IPS-15b (cell line): ENCODE data around the gene HSPA9.

Source experiments
- H3K27me3 ChIP-seq: one replicate; pipeline ENCODE4 v1.6.1; 2013; ENCODE audit warnings: low read length; ENCODE audit not compliant: control insufficient read depth, insufficient read depth
- H3K36me3 ChIP-seq: one replicate; pipeline ENCODE4 v1.6.1; 2013; ENCODE audit warnings: low read length; ENCODE audit not compliant: control insufficient read depth, insufficient read depth
- H3K4me1 ChIP-seq: one replicate; pipeline ENCODE4 v1.6.1; 2013; ENCODE audit warnings: mild to moderate bottlenecking, low read length; ENCODE audit not compliant: control insufficient read depth, insufficient read depth
- H3K4me3 ChIP-seq: one replicate; pipeline ENCODE4 v1.5.1; 2013; ENCODE audit warnings: low read depth, low read length
- H3K9ac ChIP-seq: one replicate; pipeline ENCODE4 v1.6.1; 2013; ENCODE audit warnings: low read depth, mild to moderate bottlenecking, low read length
- H3K9me3 ChIP-seq: one replicate; pipeline ENCODE4 v1.6.1; 2013; ENCODE audit warnings: mild to moderate bottlenecking, low read length; ENCODE audit not compliant: control insufficient read depth, insufficient read depth

The HSPA9 gene

DNA sequence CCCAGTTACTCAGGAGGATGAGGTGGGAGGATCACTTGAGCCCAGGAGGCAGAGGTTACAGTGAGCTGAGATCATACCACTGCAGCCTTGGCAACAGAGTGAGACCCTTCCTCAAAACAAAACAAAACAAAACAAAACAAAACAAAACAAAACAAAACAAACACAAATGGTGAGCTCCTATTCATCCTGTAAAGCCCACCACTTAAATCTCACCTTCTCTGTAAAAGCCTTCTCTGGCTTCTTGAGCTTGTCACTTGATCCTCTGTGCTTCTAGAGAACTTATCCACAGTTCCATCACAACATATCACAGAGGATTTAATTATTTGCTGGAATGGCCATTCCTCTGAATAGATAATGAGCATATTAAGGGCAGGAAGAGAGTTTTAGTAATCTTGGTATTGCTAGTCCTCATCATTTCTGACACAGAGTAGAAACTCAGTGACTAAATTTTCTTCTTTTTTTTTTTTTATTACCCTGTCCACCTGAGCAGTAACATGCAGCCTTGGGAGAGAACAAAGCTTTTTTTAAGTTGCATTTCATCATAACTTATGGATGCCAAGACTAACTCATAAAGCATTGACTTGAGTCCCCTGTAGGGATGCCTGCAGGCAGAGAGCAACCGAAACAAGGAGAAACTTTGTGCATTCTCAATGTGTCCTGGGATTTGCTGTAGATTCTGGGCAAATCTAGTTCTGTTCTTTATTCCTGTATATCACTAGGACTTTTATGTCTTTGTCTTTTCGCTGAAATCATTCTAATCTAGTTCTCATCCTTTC lies 13.0 kb upstream of the HSPA9 start:
- Histone ChIP-seq H3K4me3 (no peak overlapping the region), H3K27me3 (no peaks in the 10 kb centered on the region), H3K4me1 (no peaks in the 10 kb centered on the region), H3K9ac (no peak overlapping the region), H3K9me3 (no peaks in the 10 kb centered on the region), H3K36me3 (no peaks in the 10 kb centered on the region)

DNA sequence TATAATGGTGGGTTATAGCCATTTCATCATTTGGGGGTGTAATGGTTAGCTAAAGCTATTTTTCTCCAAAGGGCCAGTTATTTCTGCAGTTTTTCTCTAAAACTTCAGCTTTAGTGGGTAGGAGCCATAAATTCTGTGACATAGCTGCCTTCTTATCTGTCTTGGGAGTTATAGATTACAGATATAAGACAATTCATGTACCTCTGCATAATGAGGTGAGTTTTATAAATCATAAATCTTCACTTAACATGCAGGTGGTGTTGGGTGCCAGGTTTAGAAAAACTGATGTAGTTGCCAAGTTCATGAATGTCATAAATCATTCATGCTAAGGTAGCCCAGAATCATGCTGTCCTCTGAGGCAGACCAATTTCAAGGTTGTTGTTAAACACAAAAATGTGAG lies 10.0 kb upstream of the HSPA9 start:
- Histone ChIP-seq H3K9ac (no peak overlapping the region), H3K9me3 (no peaks in the 10 kb centered on the region), H3K4me3 (no peak overlapping the region), H3K4me1 (no peaks in the 10 kb centered on the region), H3K36me3 (no peaks in the 10 kb centered on the region), H3K27me3 (no peaks in the 10 kb centered on the region)

DNA sequence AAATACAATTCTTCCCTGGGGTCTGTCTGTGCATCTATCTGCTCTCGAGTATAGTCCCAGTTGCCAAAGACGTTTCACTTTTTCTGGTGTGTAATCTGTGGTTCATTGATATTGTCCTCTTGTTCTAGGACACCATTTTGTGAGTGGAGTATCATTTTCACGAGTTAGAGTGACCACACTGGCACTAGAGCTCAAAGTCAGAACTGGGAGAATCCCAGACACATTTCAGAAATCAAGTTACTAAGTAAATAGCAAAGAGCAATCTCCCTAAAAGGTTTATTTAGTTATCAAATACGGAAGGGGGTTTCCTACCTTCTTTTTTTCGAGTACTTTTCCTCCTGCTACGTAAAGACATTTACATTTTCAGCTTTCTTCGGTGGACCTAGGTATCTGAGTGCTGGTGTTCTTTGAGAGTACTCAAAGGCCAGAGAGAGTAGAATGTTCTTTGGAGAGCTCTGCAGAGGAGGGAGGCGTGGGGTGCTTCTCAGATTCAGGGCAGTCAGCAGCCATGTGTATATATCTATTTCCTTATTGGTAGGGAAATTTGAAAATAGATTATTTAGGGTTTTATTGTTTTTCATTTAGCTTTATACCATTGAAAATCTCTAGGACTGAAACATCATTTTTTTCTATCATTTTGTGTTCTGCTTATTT lies 8.9 kb upstream of the HSPA9 start:
- Histone ChIP-seq H3K4me1 (no peaks in the 10 kb centered on the region), H3K36me3 (no peaks in the 10 kb centered on the region), H3K9me3 (no peaks in the 10 kb centered on the region), H3K27me3 (no peaks in the 10 kb centered on the region), H3K4me3 (no peak overlapping the region), H3K9ac (no peak overlapping the region)

DNA sequence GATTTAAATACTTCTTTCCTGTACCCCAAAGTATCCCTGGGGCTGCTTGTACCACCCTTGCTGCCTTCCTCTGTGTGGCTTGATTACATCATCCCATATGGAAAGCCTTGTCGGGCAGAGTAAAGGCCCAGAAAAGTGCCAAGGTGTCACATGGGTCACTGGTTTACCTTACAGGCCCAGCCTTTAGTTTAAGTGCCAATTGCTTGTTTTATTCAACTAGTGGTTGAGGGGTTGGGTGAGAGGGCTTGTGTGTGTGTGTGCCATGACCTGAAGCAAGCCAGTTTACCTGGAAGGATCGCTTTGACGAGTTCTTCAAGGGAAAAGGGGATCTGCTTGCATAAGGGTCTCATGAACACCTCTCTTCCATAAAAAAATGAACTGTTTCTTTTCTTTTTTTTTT lies 7.8 kb upstream of the HSPA9 start:
- H3K4me1 ChIP-seq = no peaks in the 10 kb centered on the region
- no peaks in the 10 kb centered on the region for H3K36me3 ChIP-seq
- no peaks in the 10 kb centered on the region for H3K9me3 ChIP-seq
- H3K27me3 ChIP-seq = no peaks in the 10 kb centered on the region
- H3K9ac ChIP-seq = no peak overlapping the region
- no peak overlapping the region for H3K4me3 ChIP-seq

DNA sequence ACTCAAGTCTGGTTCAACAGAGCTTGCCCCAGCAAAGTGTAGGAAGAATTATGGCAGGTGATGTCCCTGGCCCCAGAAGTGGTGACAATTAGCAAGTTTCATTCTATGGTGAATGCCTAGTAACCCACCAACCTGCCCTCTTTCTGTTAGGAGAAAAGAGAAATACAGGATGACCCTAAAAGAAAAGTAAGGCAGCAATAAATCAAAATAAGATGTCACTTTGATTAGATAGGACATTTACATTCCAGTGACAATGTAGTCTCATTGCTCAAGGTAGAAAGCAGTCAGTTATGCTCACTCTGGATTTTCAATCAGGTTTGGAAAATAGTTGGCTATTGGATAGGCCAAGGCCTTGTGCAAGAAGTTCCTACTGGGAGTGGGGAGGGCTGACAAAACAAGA lies 5.6 kb upstream of the HSPA9 start:
- H3K9me3 ChIP-seq = no peaks in the 10 kb centered on the region
- H3K4me3 ChIP-seq = no peak overlapping the region
- H3K9ac ChIP-seq = no peak overlapping the region
- H3K27me3 ChIP-seq = no peaks in the 10 kb centered on the region
- H3K36me3 ChIP-seq = no peaks in the 10 kb centered on the region
- no peaks in the 10 kb centered on the region for H3K4me1 ChIP-seq

DNA sequence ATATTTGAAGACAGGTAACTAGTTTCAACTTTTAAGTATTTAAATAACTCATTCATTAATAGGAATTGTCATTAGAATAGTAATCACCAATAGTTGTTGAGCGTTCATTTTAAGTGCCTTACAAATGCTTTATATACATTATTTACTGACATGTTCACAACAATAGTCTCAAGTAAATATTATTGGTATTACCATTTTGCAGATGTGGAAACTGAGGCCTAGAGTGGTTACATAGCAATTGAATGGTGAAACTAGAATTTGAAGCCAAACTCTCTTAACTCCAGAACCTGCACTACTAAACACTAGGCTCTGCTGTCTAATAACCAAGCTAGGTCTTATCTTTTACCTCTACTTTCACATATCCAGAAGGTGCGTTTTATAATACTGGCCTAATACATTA lies 4.8 kb upstream of the HSPA9 start:
- no peak overlapping the region for H3K9ac ChIP-seq
- H3K4me3 ChIP-seq = no peak overlapping the region
- H3K4me1 ChIP-seq = no peaks in the 10 kb centered on the region

DNA sequence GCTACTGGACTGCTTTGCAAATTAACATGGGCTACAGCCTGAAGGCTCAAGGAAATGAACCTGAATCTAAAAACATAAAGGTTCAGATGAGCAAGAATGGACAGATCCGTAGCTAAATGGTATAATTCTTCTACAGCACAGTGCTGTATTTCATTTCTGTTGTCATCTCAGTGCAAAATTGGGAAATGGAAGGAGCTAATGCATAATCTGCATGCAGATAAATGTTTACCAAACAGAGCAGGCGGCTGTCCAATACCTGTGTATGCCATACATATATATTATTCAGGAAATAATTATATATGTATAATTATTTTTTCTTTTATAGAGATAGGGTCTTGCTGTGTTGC lies 4.3 kb upstream of the HSPA9 start:
- Histone ChIP-seq H3K9me3 (no peaks in the 10 kb centered on the region), H3K4me3 (no peak overlapping the region), H3K4me1 (no peaks in the 10 kb centered on the region), H3K36me3 (no peaks in the 10 kb centered on the region), H3K27me3 (no peaks in the 10 kb centered on the region), H3K9ac (no peak overlapping the region)

More for the DNA sequence above, 4.8 kb upstream of the HSPA9 start:
- Histone ChIP-seq H3K36me3 (no peaks in the 10 kb centered on the region), H3K27me3 (no peaks in the 10 kb centered on the region), H3K9me3 (no peaks in the 10 kb centered on the region)

DNA sequence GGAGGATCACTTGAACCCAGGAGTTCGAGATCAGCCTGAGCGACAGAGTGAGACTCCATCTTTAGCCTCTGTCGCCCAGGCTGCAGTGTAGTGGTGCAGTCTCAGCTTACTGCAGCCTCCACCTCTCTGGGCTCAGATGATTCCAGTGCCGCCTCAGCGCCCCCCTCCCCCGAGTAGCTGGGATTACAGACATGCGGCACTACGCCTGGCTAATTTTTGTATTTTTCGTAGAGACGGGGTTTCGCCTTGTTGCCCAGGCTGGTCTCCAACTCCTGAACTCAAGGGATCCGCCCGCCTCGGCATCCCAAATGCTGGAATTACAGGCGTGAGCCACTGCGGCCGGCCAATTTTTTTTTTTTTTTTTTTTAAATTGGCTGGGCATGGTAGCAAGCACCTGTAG lies 2.3 kb upstream of the HSPA9 start:
- Histone ChIP-seq H3K4me3 (no peak overlapping the region), H3K36me3 (peaks cover 10% of the 10 kb centered on the region)

DNA sequence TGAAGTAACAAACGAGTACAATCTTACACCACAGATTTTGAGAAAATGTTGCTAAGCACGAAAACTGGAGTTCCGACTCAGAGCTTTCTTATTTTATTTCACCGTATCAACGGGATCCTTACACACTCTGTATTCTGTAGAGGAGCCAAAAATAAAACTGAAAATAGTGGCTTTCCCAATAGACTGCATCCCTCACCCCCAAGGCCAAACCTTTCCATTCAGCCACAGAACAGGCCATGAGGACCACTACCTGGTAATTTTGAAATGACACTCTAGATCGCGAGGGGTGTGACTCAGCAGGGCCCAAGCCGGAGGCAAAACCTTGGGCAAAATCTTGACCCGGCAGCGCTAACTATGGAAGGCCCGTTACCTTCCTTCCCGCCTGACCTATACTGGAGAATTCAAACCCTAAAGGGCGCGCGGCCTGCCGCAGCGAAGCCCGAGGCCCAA lies 432 bp downstream of the HSPA9 start:
- Histone ChIP-seq H3K4me1 (peaks cover 2% of the 10 kb centered on the region), H3K4me3 (peak overlapping the region; percentile 84), H3K27me3 (no peaks in the 10 kb centered on the region), H3K36me3 (peaks cover 32% of the 10 kb centered on the region), H3K9me3 (no peaks in the 10 kb centered on the region), H3K9ac (peak overlapping the region; percentile 100)

More for the DNA sequence above, 2.3 kb upstream of the HSPA9 start:
- Histone ChIP-seq H3K9me3 (no peaks in the 10 kb centered on the region), H3K27me3 (no peaks in the 10 kb centered on the region), H3K4me1 (peaks cover 2% of the 10 kb centered on the region), H3K9ac (no peak overlapping the region)

DNA sequence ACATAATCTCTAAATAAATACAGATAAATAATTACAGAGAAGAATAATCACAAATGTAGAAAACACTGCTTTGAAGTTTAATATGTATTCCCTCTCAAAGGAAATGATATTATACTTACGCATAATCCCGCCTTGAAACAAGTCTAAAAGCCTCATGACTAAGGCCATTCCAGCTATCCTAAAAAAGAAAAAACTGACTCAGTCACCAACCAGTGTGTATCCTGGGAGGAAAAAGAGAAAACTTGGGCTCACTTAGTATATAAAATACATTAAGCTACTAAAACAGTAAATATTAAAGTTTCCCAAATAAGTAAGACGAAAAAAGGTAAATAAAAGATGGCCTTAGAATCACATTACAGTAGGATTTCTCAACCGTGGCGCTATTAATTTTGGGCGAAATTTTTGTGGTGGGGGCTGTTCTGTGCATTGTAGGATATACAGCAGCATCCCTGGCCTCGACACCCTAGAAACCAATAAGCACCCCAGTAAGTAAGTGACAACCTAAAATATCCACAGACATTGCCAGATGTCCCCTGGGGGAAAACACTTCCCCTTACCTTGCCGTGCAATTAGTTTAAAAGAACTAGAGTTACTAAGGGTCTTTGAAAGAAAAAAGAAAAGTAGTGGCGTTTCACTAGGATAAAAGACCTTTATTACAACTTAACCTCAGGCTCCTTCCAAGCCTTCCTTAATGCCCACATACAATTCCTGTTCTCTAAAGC lies 1.1 kb downstream of the HSPA9 start:
- H3K4me3 ChIP-seq = peak overlapping the region; percentile 84
- peaks cover 34% of the 10 kb centered on the region for H3K36me3 ChIP-seq
- peak overlapping the region; percentile 100 for H3K9ac ChIP-seq
- no peaks in the 10 kb centered on the region for H3K27me3 ChIP-seq
- peaks cover 2% of the 10 kb centered on the region for H3K4me1 ChIP-seq
- no peaks in the 10 kb centered on the region for H3K9me3 ChIP-seq

DNA sequence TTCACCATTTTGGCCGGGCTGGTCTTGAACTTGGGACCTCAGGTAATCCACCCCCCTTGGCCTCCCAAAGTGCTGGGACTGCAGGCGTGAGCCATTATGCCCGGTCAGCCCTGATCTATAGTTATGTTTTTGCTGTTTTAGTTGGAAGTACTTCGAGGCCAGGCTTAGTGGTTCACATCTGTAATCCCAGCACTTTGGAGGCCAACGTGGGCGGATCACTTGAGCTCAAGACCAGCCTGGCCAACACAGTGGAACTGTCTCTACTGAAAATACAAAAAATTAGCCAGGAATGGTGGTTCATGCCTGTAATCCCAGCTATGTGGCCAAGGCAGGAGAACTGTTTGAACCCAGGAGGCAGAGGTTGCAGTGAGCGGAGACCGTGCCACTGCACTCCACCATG lies 2.0 kb downstream of the HSPA9 start:
- no peak overlapping the region for H3K9ac ChIP-seq
- no peak overlapping the region for H3K4me3 ChIP-seq
- H3K4me1 ChIP-seq = peaks cover 2% of the 10 kb centered on the region
- H3K36me3 ChIP-seq = peaks cover 37% of the 10 kb centered on the region
- H3K27me3 ChIP-seq = no peaks in the 10 kb centered on the region
- H3K9me3 ChIP-seq = no peaks in the 10 kb centered on the region

DNA sequence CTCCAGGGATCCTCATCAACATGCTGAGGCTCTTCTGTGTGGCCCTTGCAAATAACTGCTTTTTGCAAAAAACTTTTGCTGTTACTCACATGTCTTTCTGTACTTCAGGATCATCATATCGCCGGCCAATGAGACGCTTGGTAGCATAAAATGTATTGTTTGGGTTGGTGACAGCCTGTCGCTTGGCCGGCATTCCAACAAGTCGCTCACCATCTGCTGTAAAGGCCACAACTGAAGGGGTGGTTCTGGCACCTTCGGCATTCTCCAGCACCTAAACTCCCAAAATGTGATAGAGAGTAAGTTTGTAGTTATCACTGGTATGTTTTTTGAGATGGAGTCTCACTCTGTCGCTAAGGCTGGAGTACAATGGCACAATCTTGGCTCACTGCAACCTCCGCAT lies 4.3 kb downstream of the HSPA9 start:
- no peaks in the 10 kb centered on the region for H3K9me3 ChIP-seq
- H3K4me3 ChIP-seq = no peak overlapping the region
- no peaks in the 10 kb centered on the region for H3K27me3 ChIP-seq
- H3K36me3 ChIP-seq = peaks cover 58% of the 10 kb centered on the region
- H3K4me1 ChIP-seq = peaks cover 2% of the 10 kb centered on the region
- no peak overlapping the region for H3K9ac ChIP-seq
